ENCODE data around the gene PML.
"Not testable (repeated sequence)": the region's sequence is repeated elsewhere in the genome, so short reads cannot be mapped to it uniquely, and the experiment has no call there.

Gene PML

DNA sequence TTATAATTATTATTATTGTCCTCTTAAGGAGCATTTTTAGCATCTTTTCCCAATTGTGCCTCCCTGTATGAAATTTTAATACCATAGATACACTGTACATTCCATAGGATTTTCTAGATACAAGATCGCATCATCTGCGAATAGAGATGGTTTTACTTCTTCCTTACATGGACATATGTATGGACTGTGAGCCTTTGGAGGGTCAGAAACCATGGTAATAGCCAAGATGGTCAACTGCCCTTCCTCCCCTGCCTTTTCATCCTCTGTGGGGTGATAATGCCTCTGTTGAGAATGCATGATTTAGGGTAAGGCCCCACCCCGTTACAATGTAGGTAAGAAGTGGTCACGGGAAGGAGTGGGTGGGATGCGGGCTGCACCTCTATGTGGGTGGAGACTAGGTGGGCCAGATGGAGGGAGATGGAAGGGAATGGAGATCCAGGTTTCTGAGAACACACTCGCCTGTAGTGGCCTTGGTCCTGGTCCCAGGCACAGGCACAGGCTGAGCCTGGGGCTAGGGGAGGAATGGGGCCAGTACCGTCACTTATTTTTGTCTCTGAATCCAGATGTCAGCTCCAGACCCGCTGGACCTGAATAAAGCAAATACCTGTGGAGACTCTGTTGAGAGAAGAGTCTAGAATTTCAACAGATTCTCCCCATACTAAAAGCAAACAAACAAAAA is 56.2 kb downstream of the PML start:
- H3K27ac ChIP-seq, result no peak overlapping the region
- no peak for DNase-seq (ENCODE audit: low read depth, low spot score)

DNA sequence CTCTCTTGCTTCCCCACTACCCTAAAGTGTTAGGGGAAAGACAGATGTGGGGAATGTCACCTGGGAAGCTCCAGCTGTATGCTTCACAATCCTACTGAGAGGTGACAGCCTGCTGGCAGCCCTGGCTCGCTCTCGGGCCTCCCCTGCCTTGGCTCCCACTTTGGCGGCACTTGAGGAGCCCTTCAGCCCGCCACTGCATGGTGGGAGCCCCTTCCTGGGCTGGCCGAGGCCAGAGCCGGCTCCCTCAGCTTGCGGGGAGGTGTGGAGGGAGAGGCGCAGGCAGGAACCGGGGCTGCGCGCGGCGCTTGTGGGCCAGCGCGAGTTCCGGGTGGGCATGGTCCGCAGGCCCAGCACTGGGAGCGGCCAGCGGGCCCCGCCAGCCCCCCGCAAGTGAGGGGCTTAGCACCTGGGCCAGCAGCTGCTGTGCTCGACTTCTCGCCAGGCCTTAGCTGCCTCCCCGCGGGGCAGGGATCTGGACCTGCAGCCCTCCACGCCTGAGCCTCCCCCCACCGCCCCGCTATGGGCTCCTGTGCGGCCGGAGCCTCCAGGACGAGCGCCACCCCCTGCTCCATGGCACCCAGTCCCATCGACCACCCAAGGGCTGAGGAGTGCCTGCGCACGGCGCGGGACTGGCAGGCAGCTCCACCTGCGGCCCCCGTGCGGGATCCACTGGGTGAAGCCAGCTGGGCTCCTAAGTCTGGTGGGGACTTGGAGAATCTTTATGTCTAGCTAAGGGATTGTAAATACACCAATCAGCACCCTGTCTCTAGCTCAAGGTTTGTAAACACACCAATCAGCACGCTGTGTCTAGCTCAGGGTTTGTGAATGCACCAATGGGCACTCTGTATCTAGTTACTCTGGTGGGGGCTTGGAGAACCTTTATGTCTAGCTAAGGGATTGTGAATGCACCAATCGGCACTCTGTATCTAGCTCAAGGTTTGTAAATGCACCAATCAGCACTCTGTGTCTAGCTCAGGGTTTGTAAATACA is 58.0 kb downstream of the PML start:
- not testable (repeated sequence) for DNase-seq (ENCODE audit: low read depth, low spot score); H3K27ac ChIP-seq

DNA sequence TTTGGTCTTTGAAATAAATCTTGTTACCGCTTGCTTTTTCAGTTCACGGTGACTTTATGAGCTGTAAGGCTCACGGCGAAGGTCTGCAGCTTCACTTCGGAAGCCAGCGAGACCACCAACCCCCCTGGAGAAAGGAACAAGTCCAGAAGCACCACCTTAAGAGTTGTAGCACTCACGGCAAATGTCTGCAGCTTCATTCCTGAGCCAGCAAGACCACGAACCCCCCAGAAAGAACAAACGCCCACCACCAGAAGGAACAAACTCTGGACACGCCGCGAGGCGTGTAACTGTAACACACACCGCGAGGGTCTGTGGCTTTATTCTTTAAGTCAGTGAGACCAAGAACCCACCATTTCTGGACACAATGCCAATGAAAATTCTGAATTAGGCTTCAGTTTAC is 59.0 kb downstream of the PML start:
- DNase-seq (ENCODE audit: low read depth, low spot score), result no peak
- H3K27ac ChIP-seq, result no peak overlapping the region

DNA sequence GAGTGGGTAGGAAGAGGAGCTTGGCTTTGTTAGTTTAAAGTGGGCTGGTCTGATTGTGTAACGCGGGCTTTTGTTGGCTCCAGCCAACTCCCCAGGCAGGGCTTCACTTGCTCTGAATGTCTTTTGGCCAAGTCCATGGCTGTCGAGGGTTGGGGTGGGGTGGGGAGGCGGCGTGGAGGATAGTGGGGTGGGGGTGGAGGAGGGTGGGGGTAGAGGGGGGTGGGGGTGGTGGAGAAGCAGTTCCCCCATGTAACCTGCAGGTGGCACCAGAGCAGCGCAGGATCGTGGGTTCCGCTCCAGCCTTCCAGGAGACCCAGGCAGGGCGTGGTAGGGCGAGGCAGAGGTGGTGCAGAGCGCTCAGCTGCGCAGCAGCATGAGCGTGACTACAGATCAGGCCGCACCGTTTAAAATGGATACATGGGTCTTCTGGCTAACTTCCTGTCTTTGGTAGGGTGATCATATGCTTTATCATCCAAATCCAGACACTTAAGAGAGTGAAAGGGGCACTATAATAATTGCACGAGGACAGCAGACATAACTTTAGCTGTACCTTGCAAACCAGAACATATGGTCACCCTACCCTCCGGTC is 59.5 kb downstream of the PML start:
- peak; percentile 12 for DNase-seq (ENCODE audit: low read depth, low spot score)
- H3K27ac ChIP-seq, result no peak overlapping the region

DNA sequence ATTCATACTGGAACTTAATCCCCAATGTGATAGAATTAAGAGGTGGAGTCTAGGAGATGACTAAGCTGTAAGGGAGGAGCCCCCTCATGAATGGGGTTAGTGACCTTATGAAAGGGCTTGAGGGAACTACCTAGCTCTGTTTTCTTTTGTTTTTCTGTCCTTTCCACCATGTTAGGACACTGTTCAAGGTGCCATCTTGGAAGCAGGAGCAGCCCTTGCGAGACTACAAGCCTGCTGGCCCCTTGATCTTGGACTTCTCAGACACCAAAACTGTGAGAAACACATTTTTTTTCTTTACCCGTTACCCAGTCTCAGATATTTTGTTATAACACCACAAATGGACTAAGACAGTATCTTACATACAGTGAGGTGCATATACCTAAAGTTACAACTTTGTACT is 61.3 kb downstream of the PML start:
- no peak overlapping the region for H3K27ac ChIP-seq
- no peak for DNase-seq (ENCODE audit: low read depth, low spot score)

DNA sequence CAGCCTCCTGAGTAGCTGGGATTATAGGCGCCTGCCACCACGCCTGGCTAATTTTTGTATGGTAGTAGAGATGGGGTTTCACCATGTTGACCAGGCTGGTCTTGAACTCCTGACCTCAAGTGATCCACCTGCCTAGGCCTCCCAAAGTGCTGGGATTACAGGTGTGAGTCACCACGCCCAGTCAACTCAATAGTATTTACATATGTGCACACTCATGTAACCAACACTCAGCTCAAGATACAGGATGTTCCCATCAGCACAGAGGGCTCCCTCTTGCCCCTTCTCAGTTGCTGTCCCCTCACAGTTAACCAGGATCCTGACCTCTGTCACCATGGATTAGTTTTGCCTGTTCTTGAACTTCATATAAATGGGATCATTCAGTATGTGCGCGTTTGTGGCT is 61.8 kb downstream of the PML start:
- H3K27ac ChIP-seq; DNase-seq (ENCODE audit: low read depth, low spot score): not testable (repeated sequence)

DNA sequence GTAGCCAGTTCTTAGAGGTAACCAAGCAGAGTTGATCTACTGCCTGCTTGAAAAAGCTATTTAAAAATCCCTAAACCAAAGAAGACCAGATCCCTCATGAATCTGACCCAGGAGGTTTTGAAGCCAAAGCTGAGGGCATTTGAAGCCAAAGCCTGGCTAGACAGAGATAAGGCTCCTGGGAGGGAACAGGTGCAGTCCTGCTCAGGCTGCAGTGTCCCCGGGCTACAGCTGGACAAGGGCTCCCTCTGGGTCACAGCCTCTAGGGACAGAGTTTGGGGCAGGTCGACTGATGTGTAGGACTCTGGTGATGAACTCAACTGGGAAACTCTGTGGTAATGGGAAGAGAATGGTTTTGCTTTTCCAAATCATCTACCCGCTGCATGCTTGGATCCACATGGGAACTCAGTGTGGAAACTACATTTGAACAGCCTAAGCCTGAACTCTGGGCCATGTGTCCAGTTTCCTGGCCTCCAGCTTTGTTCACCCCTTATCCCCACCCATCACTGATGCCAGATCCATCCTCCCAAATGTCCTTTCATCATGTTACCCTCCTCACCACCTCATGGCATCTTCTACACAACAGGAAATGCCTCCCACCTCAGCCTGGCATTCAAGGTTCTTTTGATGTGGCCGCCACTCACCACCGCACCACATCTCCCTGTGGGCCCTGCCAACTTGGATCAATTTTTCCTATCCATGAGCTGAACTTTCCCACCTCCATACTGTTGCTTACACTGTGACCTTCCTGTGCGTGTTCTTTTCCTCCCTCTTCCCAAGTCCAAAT is 64.7 kb downstream of the PML start:
- DNase-seq (ENCODE audit: low read depth, low spot score), result not testable (repeated sequence)

DNA sequence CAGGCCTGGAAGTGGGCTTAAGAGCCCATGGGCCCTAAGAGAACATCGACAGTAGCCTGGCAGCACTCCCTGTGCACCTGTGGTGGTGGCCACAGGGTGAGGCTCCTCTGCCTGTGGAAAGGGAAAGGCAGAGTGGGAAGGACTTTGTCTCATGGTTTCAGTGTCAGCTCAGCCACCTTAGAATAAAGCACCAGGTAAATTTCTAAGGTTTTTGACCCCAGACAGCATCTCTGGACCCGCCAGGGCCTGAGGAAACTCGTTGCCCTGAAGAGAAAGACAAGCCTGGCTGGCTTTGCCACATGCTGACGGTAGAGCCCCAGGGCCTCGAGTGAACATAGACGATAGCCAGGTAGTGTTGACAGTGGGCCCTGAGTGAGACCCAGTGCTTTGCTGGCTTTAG is 65.7 kb downstream of the PML start:
- DNase-seq (ENCODE audit: low read depth, low spot score), result no peak
- H3K27ac ChIP-seq, result no peak overlapping the region

More for the DNA sequence above, 64.7 kb downstream of the PML start:
- not testable (repeated sequence) for H3K27ac ChIP-seq

DNA sequence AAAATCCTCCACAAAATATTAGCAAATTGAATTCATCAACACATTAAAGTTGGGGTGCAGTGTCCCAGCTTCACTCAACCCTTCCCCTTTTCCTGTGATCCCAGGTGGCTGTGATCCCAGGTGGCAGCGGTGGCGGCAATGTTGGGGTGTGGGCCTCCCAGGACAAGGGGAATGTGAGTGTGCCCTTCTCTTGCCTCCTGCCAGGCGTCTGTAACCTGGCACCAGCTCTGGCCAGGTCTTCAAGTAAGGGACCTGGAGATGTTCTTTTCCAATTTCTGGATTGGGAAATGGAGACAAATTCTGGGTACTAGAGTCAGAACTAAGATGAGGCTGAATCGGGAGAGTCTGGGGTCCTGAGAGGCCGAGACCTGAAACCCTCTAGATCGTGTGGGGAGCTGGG is 67.7 kb downstream of the PML start:
- DNase-seq (ENCODE audit: low read depth, low spot score), result no peak
- H3K27ac ChIP-seq, result no peak overlapping the region

DNA sequence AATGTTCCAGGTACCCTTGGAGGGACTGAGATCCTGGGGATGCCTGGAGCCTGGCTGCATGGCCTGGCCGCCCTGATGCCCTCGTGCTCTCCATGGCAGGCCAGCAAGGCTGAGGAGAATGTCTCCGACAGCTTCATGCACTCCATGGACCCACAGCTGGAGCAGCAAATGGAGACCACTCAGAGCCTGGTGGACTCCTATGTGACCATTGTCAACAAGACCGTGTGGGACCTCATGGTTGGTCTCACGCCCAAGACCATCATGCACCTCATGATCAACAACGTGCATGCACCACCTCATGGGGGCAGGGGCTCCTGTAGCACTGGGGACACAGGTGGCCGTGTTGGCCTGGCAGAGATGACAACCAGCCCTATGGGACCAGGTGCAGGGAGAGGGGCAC is 68.2 kb downstream of the PML start:
- DNase-seq (ENCODE audit: low read depth, low spot score), result no peak
- no peak overlapping the region for H3K27ac ChIP-seq

DNA sequence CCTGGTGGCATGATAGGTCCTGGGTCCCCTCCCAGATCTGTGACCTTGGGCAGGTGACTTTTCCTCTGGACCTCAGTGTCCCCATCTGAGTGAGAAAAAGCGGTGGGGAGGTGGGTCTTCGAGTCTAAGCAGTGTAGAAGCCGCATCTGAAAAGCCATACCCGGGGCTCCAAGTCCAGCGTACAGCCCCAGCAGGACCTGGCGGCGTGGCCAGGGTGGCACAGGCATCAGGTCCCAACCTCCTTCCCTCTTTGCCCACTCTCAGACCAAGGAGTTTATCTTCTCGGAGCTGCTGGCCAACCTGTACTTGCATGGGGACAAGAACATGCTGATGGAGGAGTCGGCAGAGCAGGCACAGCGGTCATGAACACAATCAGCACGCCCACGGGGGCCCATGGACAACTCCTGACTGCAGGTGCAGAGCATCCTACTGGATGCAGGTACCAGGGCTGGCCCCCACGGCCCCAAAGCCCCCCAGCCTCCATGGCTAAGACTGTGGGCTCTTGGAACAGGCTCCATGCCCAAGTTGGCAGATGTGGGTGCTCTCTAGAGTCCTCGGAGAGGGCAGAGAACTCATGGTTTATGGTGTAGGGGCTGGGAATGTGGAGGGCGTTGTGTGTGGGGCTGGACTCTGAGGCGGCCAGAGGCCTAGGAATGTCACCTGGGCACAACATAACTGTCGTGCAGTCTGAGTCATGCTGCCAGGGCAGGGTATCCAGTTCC is 69.1 kb downstream of the PML start:
- not testable (repeated sequence) for DNase-seq (ENCODE audit: low read depth, low spot score); H3K27ac ChIP-seq

DNA sequence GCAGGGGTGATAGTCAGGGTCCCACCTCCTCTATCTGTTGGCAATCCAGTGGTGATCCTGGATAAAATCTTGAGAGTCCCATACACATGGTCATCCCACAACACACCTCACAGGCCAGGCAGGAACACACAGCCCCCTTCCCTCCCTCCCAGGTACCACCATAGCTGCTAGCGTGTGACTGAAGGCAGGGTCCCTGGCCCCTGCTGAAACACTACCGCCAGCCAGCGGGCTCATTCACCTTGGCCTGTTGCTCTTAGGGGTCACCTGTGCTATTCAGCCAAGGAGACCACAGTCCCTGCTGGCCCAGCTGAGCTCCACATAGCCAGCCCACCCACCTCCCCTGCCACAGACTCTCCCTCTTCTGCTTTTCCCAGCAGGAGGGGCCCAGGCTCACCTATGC is 69.7 kb downstream of the PML start:
- not testable (repeated sequence) for H3K27ac ChIP-seq; DNase-seq (ENCODE audit: low read depth, low spot score)

DNA sequence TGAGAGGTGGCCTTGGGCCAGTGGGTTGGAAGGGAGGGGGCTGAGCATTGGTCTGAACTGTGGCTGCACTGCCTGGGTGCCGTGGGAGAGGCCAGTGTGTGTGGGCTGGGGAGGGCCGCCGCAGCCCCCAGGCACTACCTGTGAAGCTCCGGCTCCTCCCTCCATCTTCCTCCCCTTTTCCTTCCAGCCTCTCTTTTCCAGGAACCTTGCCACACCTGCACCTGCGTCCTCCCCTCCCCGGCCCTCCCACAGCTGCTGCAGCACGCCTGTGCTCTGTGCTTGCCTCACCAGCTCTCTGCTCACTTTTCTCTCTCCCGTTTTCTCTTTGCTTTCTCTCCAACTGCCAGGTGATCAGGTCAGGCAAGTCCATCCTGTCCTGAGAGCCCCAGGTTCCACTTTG is 70.3 kb downstream of the PML start:
- not testable (repeated sequence) for DNase-seq (ENCODE audit: low read depth, low spot score); H3K27ac ChIP-seq

DNA sequence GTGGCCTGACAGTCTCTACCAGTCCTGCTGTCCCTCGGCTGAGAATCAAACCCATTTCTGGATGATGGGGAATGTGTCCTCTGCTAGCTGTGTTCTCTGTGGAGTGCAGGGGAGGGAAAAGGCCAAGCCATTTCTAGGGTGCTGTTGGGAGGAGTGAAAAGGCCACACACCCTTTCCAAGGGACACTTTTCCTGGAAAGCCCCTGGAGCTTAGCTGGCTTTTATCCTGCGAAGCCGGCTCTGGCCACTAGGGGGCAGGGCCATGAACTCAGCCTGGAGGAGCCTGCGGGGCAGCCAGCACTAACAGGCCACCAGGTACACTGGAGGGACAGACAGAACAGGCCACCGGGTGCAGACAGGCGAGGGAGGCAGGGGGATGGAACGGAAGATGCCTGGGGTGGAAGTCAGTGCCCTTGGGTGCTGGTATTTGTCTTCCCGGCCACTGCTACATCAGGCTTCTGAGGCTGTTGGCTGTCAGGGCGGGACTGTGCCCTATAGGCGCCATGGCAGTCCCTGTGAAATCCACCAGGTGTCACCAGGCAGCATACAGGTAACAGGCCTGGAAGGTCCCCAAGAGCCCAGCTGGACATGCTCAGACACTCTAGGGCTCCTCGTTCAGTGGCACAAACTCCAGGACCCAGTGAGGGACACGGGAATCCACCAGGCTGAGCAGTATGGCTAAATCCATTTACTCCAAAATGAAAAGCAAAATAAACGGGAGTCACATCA is 71.3 kb downstream of the PML start:
- not testable (repeated sequence) for DNase-seq (ENCODE audit: low read depth, low spot score); H3K27ac ChIP-seq

DNA sequence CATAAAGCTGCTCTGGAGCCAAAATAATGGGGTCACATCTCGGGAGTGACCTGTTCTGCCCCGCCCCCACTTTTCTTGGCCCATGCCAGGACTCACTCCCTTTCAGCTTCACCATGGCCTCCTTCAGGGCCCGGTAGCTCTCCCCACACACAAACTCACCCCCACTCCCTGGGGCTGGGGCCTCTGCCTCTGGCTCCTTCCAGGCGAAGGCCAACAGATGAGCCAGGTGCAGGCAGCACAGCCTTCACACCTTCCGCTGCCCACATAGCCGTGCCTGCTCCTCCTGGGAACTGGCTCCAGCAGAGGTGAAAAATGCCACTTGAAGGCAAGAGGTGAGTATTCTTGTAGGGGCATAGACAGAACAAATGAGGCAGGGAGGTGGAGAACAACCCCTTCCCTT is 77.1 kb downstream of the PML start:
- not testable (repeated sequence) for DNase-seq (ENCODE audit: low read depth, low spot score)

DNA sequence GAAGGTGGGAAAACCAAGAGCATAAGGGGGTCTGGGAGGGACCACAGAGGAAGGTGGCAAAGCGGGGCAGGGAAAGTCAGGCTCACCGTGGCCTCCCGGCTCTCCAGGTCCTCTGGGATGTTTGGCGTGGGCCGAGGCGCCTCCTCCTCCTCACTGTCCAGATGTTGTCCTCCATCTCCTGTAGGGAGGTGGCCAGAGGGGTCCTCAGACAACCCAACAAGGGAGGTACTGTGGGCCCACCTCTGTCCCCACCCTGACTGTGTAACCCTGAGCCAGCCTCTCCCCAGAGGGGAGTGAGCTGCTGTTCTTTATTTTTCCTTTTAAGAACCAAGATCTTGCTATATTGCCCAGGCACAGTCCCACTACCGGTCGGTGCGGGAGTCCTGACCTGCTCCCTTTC is 77.6 kb downstream of the PML start:
- DNase-seq (ENCODE audit: low read depth, low spot score); H3K27ac ChIP-seq: not testable (repeated sequence)

More for the DNA sequence above, 77.1 kb downstream of the PML start:
- H3K27ac ChIP-seq, result not testable (repeated sequence)

DNA sequence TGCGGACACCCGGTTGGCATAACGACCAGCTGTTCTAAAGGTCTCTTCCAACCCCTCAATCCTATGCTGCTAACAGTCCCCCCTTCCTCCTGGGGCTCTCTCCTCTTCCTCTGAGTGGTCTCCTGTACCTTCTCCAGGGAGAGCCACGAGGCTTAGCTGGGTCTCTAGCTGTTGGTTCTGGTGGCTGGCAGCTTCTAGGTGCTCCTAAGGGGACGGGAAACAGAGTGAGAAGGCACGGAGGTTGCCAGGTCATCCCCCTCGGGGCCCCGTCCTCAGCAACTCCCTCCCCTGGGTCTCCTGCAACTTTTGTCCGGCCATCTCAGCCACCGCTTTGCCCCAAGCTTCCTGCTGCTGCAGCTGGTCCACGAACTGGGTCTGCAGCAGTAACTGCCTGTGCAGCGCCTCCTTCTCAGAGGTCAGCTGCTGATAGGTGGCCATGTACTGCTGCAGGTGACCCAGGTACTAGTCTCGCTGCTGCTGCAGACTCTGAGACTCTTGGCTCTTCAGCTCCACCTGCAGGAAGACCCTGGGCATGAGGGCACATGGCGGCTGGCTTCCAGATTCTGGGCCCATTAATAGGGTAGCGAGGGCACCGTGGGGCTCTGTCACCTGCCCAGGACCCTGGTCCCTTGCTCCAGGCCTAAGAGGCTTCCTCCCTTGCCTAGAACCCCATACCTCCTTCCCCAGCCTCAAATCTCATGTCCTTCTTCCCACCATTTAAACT is 78.3 kb downstream of the PML start:
- not testable (repeated sequence) for DNase-seq (ENCODE audit: low read depth, low spot score); H3K27ac ChIP-seq

DNA sequence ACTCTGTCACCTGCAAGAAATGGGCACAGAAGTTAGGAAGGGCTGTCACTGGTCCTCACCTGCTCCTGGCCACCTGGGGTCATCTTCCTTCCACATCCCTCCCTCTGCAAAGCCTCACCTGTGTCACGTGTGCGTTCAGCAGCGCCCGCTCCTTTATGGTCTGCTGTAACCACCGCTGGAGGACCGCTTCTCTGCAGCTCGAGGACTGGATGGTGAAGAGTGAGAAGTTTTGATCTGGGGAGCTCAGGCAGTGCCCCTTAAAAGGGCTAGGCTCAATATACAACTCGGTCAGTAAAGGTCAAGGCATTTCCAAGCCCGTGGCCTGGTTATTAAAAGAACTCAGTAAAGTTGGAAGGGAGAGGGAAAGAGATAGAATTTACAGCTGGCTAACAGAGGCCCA is 81.3 kb downstream of the PML start:
- DNase-seq (ENCODE audit: low read depth, low spot score); H3K27ac ChIP-seq: not testable (repeated sequence)

All from epithelial cell of prostate (primary cell).